Endodermal cell (in vitro differentiated cells): Measurements from ENCODE around the gene SH3BP2. TPM values are rescaled to one million over a fixed set of nuclear protein-coding genes. Genes with fewer than 3 reads are reported as not detected.

ENCODE experiments used
- DNase-seq: peaks from one replicate; pipeline ENCODE4 v3.0.0-alpha.2; 2017
- H3K27ac ChIP-seq: 2 replicates; pipeline ENCODE4 v1.5.1; 2013; ENCODE audit warnings: mild to moderate bottlenecking, low read depth, low read length, moderate library complexity
- H3K27me3 ChIP-seq: 2 replicates; pipeline ENCODE4 v1.6.1; 2013; ENCODE audit warnings: mild to moderate bottlenecking, low read length, moderate library complexity; ENCODE audit not compliant: insufficient read depth, control insufficient read depth, poor library complexity, severe bottlenecking
- H3K36me3 ChIP-seq: 2 replicates; pipeline ENCODE4 v1.7.0; 2013; ENCODE audit warnings: mild to moderate bottlenecking, low read length, moderate library complexity; ENCODE audit not compliant: control insufficient read depth, insufficient read depth
- H3K4me1 ChIP-seq: one replicate; pipeline ENCODE4 v1.7.0; 2013; ENCODE audit warnings: low read length; ENCODE audit not compliant: control insufficient read depth, insufficient read depth
- H3K4me3 ChIP-seq: 2 replicates; pipeline ENCODE4 v1.5.1; 2013; ENCODE audit warnings: mild to moderate bottlenecking, low read length, moderate library complexity
- H3K9ac ChIP-seq: 2 replicates; pipeline ENCODE4 v1.6.1; 2013; ENCODE audit warnings: mild to moderate bottlenecking, low read length, moderate library complexity; ENCODE audit not compliant: poor library complexity, severe bottlenecking; ENCODE audit errors: extremely low read depth
- H3K9me3 ChIP-seq: 2 replicates; pipeline ENCODE4 v1.6.1; 2013; ENCODE audit warnings: mild to moderate bottlenecking, low read length, moderate library complexity; ENCODE audit not compliant: control insufficient read depth
- H3K27ac Mint-ChIP-seq: 2 replicates; pipeline ENCODE4 v1.8.0; 2020; ENCODE audit warnings: mixed read lengths
- H3K27me3 Mint-ChIP-seq: 2 replicates; pipeline ENCODE4 v1.8.0; 2021; ENCODE audit warnings: mild to moderate bottlenecking, mixed read lengths; ENCODE audit not compliant: insufficient read depth
- H3K36me3 Mint-ChIP-seq: 2 replicates; pipeline ENCODE4 v1.8.0; 2020; ENCODE audit warnings: low read depth, mixed read lengths
- H3K4me1 Mint-ChIP-seq: 2 replicates; pipeline ENCODE4 v1.8.0; 2020; ENCODE audit warnings: mixed read lengths
- H3K4me3 Mint-ChIP-seq: 2 replicates; pipeline ENCODE4 v1.8.0; 2020; ENCODE audit warnings: mild to moderate bottlenecking, moderate library complexity, mixed read lengths
- H3K9me3 Mint-ChIP-seq: 2 replicates; pipeline ENCODE4 v1.8.0; 2020; ENCODE audit warnings: mild to moderate bottlenecking, mixed read lengths
- CTCF ChIP-seq: fragments of 200-600 bp; sonication (generic); conservative IDR thresholded peaks from 2 replicates; pipeline ENCODE4 v1.5.0; 2021; ENCODE audit warnings: antibody characterized with exemption, mild to moderate bottlenecking
- WGBS, 2 experiments: methylation state at CpG; one replicate each; pipeline versions ENCODE4 v1.1.5 to v1.1.7; 2013; ENCODE audit warnings: missing lambda C conversion rate in 2 of 2, mixed read lengths in 1 of 2; ENCODE audit not compliant: insufficient coverage in 1 of 2, insufficient read length in 1 of 2; 5-methylcytosine and 5-hydroxymethylcytosine counted together
- total RNA-seq, 2 donors: library from RNA; stranded (reverse); fragmentation: NEBNext Ultra II Directional in 1 of 2; extraction: Animal tissue kit (Norgen Biotek cat#: 25700) in 1 of 2; gene quantifications; 2 replicates in 1 of 2; 3 replicates in 1 of 2; pipeline ENCODE4 v1.2.1, GENCODE V29; 2021

The SH3BP2 gene
- total RNA-seq, 2 donors from 2014 or later = 40.5 to 43.8 TPM

GRCh38 chr4:2852481-2852921 lies 59.6 kb downstream of the SH3BP2 start:
- Mint-ChIP-seq H3K4me1 (peaks cover 22% of the 10 kb centered on the region), H3K27ac (peak overlapping the region; percentile 58), H3K36me3 (peaks cover 23% of the 10 kb centered on the region), H3K4me3 (no peak overlapping the region), H3K27me3 (no peaks in the 10 kb centered on the region), H3K9me3 (no peaks in the 10 kb centered on the region)
- H3K27ac ChIP-seq = no peak overlapping the region
- WGBS, 2 experiments = 97% methylated on average over 7 of the region's 7 CpGs; no CpG with 5 or more reads in 1 of the 2 experiments
- H3K4me1 ChIP-seq = peaks cover 7% of the 10 kb centered on the region
- H3K9me3 ChIP-seq = no peaks in the 10 kb centered on the region
- H3K27me3 ChIP-seq = no peaks in the 10 kb centered on the region
- H3K4me3 ChIP-seq = no peak overlapping the region
- peaks cover 42% of the 10 kb centered on the region for H3K36me3 ChIP-seq
- no peak overlapping the region for H3K9ac ChIP-seq
- no peak for TF ChIP-seq CTCF
- no peak for DNase-seq

- no peaks in the 10 kb centered on the region for H3K9me3 ChIP-seq
- peaks cover 48% of the 10 kb centered on the region for H3K36me3 ChIP-seq
- Mint-ChIP-seq H3K27me3 (no peaks in the 10 kb centered on the region), H3K4me1 (peaks cover 25% of the 10 kb centered on the region), H3K4me3 (no peak overlapping the region), H3K9me3 (no peaks in the 10 kb centered on the region), H3K36me3 (peaks cover 24% of the 10 kb centered on the region), H3K27ac (no peak overlapping the region)
- no peak for TF ChIP-seq CTCF
- no peak overlapping the region for H3K9ac ChIP-seq
- 91 to 93% methylated on average over 4 to 5 of the region's 5 CpGs for WGBS, 2 experiments
- no peaks in the 10 kb centered on the region for H3K27me3 ChIP-seq
- H3K4me3 ChIP-seq = no peak overlapping the region
- no peak overlapping the region for H3K27ac ChIP-seq
- peaks cover 11% of the 10 kb centered on the region for H3K4me1 ChIP-seq
- no peak for DNase-seq
Observed at GRCh38 chr4:2855584-2855983, 62.7 kb downstream of the SH3BP2 start.

DNA sequence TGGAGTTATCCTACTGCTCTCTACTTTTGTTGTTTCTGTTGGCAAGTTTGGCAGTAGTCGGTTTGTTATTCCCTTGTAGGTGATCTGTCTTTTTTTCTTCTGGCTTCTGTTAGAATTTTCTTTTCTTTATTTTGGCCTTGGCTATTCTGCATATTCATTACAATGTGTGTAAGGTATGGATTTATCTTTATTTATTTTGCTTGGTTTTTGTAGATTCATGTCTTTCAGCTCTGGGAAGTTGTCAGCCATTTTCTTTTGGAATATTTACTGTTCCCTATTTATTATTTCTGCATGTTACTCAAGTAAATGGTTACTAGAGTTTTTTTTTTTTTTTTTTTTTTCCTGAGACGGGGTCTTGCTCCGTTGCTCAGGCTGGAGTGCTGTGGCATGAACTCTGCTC lies 63.4 kb downstream of the SH3BP2 start:
- Mint-ChIP-seq H3K36me3 (peaks cover 24% of the 10 kb centered on the region), H3K4me1 (peaks cover 27% of the 10 kb centered on the region), H3K9me3 (no peaks in the 10 kb centered on the region), H3K27me3 (no peaks in the 10 kb centered on the region), H3K27ac (no peak overlapping the region), H3K4me3 (no peak overlapping the region)
- no peaks in the 10 kb centered on the region for H3K27me3 ChIP-seq
- DNase-seq = no peak
- H3K27ac ChIP-seq = no peak overlapping the region
- H3K36me3 ChIP-seq = peaks cover 48% of the 10 kb centered on the region
- no peak for TF ChIP-seq CTCF
- peaks cover 14% of the 10 kb centered on the region for H3K4me1 ChIP-seq
- no peak overlapping the region for H3K4me3 ChIP-seq
- no peaks in the 10 kb centered on the region for H3K9me3 ChIP-seq
- no peak overlapping the region for H3K9ac ChIP-seq
- 96 to 100% methylated on average over 1 to 3 of the region's 3 CpGs for WGBS, 2 experiments
